Brain microvascular endothelial cell (primary cell): ENCODE measurements around the gene MAPK10.

Source experiments
- DNase-seq: peaks from one replicate; pipeline ENCODE4 v3.0.0-alpha.2; 2020
- H3K27ac ChIP-seq: fragments of 250-450 bp; sonication (Bioruptor Pico); 2 replicates; pipeline ENCODE4 v1.5.1; 2020; ENCODE audit warnings: mild to moderate bottlenecking, moderate library complexity
- H3K27me3 ChIP-seq: fragments of 250-450 bp; sonication (Bioruptor Pico); replicated peaks from 2 replicates; pipeline ENCODE4 v1.5.1; 2020; ENCODE audit warnings: mild to moderate bottlenecking
- H3K36me3 ChIP-seq: fragments of 250-450 bp; sonication (Bioruptor Pico); replicated peaks from 2 replicates; pipeline ENCODE4 v1.5.1; 2020; ENCODE audit warnings: mild to moderate bottlenecking
- H3K4me3 ChIP-seq: 2 replicates; pipeline ENCODE4 v1.5.1; 2011; ENCODE audit warnings: low read depth, mild to moderate bottlenecking, control low read depth, low read length, moderate library complexity
- in situ Hi-C: cut with HindIII; loops from 2 replicates; pipeline ENCODE4 v1.10.0; 2017; ENCODE audit warnings: low sequenced_read_pairs, low pct_ligation_motif_present
- TF ChIP-seq, protein P1 (sequence below): IDR thresholded peaks from 2 replicates; pipeline ENCODE4 v1.5.1; 2011; ENCODE audit warnings: low read depth, mild to moderate bottlenecking, moderate library complexity, low read length, control low read depth, inconsistent platforms; ENCODE audit errors: missing control alignments

MAPK10 gene

DNA sequence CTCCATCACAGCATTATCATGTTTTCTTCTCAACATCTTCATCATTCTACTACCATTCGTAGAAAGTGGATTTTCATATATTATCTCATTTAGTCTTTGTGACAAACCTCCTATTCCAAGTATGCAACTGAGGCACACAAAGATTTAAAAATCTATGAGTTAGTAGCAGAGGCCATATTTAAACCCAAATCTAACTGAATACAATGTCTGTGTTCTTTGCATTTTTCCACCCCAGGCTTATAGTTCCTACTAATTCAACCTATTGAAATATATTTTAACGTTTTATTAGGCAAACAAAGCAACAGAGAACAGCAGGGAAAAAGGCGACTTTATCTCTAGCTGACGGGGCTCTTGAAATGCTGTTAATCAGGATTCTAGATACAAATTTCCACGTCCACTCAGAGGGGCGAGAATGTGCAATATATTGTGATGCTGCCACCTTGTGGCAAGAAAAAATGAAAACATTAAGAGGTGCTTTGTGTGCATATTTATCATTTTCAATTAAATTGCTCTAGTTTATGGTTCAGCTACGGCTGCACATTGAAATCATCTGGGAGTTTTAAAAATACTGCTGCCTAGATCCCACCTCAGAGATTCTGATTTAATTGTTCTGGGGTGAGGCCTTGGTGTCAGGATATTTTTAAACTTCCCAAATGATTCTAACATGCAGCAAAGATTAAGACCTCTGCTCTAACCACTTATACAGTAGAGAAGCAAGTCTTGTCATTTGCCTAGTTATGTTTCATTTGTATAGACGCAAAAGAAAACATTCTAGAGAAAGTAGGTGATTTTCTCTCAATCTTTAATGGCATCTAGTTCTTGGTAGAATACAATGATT lies 315.9 kb downstream of the MAPK10 start:
- peak; percentile 64 for DNase-seq
- H3K4me3 ChIP-seq: no peak overlapping the region
- TF ChIP-seq, protein P1, sequence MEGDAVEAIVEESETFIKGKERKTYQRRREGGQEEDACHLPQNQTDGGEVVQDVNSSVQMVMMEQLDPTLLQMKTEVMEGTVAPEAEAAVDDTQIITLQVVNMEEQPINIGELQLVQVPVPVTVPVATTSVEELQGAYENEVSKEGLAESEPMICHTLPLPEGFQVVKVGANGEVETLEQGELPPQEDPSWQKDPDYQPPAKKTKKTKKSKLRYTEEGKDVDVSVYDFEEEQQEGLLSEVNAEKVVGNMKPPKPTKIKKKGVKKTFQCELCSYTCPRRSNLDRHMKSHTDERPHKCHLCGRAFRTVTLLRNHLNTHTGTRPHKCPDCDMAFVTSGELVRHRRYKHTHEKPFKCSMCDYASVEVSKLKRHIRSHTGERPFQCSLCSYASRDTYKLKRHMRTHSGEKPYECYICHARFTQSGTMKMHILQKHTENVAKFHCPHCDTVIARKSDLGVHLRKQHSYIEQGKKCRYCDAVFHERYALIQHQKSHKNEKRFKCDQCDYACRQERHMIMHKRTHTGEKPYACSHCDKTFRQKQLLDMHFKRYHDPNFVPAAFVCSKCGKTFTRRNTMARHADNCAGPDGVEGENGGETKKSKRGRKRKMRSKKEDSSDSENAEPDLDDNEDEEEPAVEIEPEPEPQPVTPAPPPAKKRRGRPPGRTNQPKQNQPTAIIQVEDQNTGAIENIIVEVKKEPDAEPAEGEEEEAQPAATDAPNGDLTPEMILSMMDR: peak; percentile 63

DNA sequence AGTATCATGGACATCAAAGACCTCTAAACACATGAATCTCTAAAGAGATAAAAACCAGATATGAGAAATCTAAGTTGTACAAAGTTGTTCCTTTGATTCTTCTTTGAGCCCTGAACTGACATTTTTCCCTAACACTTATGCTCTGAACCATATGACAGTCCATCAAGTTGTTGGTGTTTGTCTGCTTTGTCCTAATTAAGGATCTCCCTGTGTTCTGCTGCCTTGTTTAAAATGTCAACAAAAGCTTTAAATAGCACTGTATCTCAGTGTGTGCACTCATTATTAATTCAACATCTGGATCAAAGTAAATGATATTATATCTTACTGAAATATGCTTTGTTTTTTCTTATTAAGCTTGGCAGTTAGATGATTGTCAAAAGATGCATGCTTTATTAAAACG lies 321.8 kb downstream of the MAPK10 start:
- no peak overlapping the region for H3K27ac ChIP-seq
- H3K36me3 ChIP-seq: no peaks in the 10 kb centered on the region
- DNase-seq: no peak
- TF ChIP-seq, protein P1: no peak
- in situ Hi-C loops: no loop called here
- H3K27me3 ChIP-seq: no peaks in the 10 kb centered on the region
- no peak overlapping the region for H3K4me3 ChIP-seq

More for the DNA sequence above, 315.9 kb downstream of the MAPK10 start:
- Histone ChIP-seq H3K36me3 (no peaks in the 10 kb centered on the region), H3K27me3 (no peaks in the 10 kb centered on the region), H3K27ac (no peak overlapping the region)
- in situ Hi-C loops: no loop called here

DNA sequence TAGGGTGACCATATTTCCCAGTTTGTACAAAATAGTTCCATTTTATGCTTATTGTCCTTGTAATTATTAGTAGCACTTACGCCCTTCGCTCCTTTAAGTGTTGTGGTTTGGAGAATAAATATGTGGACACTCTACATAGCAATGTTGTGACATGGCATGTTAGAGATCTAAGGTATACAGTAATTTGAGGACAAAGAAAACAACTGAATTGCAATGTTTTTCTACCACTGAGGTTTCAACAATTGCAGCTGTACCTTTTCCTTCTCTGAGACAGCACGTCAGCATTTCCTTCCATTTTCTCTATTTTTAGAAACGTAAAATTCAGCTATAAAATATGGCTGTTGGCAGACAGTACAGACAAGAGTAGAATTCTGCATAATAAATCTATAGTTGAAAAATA lies 323.1 kb downstream of the MAPK10 start:
- in situ Hi-C loops: no loop called here
- peak; percentile 50 for DNase-seq
- H3K36me3 ChIP-seq: no peaks in the 10 kb centered on the region
- H3K27me3 ChIP-seq: no peaks in the 10 kb centered on the region
- no peak overlapping the region for H3K4me3 ChIP-seq
- peak overlapping the region; percentile 78 for H3K27ac ChIP-seq
- TF ChIP-seq, protein P1: no peak

DNA sequence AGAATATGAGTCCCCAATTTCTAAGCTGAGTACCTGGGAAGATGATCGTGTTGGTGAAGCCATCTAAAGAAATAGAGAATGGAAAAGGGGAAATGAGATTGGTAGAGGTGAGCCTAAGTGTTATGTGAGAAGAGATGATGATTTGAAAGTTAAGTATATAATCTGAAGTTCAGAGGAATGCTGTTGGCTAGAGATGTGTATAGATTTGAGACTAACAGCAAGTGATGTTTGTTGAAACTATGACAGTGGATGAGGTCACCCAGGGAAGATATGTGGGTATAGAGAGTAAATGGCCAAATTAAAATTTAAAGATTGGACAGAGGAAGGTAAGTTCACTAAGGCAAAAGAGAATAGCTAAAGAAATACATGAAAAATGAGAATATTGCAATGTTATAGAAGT lies 324.2 kb downstream of the MAPK10 start:
- in situ Hi-C loops: no loop called here
- TF ChIP-seq, protein P1: no peak
- H3K27ac ChIP-seq: peak overlapping the region; percentile 5
- H3K27me3 ChIP-seq: no peaks in the 10 kb centered on the region
- no peak for DNase-seq
- H3K36me3 ChIP-seq: no peaks in the 10 kb centered on the region
- H3K4me3 ChIP-seq: no peak overlapping the region

DNA sequence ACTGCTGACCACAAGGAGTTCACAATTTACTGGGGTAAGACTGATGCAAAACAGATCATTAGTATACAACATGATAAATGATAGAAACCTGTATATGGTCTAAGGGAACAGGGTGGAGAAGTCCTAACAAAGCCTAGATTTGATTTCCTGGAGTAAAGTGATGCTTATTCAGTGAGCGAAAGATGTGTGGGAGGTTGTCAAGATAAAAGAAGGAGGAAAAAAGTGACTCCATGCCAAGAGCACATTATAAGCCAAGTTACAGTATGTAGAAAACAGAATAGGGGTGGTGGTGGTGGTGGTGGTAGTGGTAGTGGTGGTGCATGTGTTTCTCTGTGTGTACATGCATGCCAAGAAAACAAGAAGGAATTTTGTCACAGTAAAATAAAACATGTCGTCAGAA lies 325.2 kb downstream of the MAPK10 start:
- no peak for DNase-seq
- no peaks in the 10 kb centered on the region for H3K27me3 ChIP-seq
- no peak overlapping the region for H3K4me3 ChIP-seq
- no peaks in the 10 kb centered on the region for H3K36me3 ChIP-seq
- TF ChIP-seq, protein P1: no peak
- no peak overlapping the region for H3K27ac ChIP-seq
- in situ Hi-C loops: no loop called here

DNA sequence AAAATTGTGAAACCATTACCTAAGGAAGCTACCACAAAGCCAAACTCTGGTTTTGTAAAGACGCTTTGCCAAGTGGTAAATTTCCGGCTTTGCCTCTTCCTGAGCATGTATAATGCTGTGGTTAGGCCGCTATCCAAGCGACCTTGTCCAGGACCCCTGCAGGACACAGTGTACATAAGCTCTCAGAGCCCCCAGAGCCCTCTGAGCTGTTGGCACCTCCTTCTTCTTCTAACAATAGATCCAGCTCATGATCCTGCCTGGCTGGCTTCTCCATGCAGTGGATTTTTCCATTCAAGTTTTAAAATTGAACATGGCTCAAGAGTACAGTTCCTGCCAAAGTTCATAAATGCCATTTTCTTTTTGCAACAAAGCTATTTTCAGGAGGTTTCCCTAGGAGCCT lies 326.7 kb downstream of the MAPK10 start:
- Histone ChIP-seq H3K27me3 (no peaks in the 10 kb centered on the region), H3K36me3 (no peaks in the 10 kb centered on the region), H3K27ac (peak overlapping the region; percentile 85), H3K4me3 (no peak overlapping the region)
- TF ChIP-seq, protein P1: peak; percentile 35
- DNase-seq: peak; percentile 50
- in situ Hi-C loops: no loop called here
